Loucy (cell line): ENCODE results near the gene PFN3.

Source experiments
- CTCF ChIP-seq: fragments of 200-600 bp; sonication (generic); conservative IDR thresholded peaks from 2 replicates; pipeline ENCODE4 v1.5.1; 2014; ENCODE audit warnings: mild to moderate bottlenecking, antibody characterized with exemption, low read length
- EZH2phosphoT487 ChIP-seq: fragments of 200-600 bp; IDR thresholded peaks from 2 replicates; pipeline ENCODE4 v1.6.1; 2018; ENCODE audit warnings: antibody characterized with exemption, mild to moderate bottlenecking, moderate library complexity, borderline replicate concordance

GRCh38 chr5:177353093-177353492 is 47.4 kb downstream of the PFN3 start:
- no peak for TF ChIP-seq CTCF
- no peak for TF ChIP-seq EZH2phosphoT487
